Neural crest cell (in vitro differentiated cells): ENCODE results near the gene CISH. TPM values are rescaled to one million over a fixed set of nuclear protein-coding genes. Genes with fewer than 3 reads are reported as not detected.

Experiments
- DNase-seq: peaks from one replicate; pipeline ENCODE4 v3.0.0; 2021; ENCODE audit warnings: low read depth, mixed read lengths, low spot score
- H3K27ac Mint-ChIP-seq: one replicate; pipeline ENCODE4 v1.8.0; 2021; ENCODE audit warnings: mild to moderate bottlenecking, mixed read lengths; ENCODE audit not compliant: unreplicated experiment
- H3K27me3 Mint-ChIP-seq: 2 replicates; pipeline ENCODE4 v1.8.0; 2021; ENCODE audit warnings: low read depth, mild to moderate bottlenecking, mixed read lengths
- H3K36me3 Mint-ChIP-seq: 2 replicates; pipeline ENCODE4 v1.8.0; 2021; ENCODE audit warnings: low read depth, mild to moderate bottlenecking, mixed read lengths
- H3K4me1 Mint-ChIP-seq: 2 replicates; pipeline ENCODE4 v1.8.0; 2021; ENCODE audit warnings: mixed read lengths
- H3K4me3 Mint-ChIP-seq: one replicate; pipeline ENCODE4 v1.8.0; 2021; ENCODE audit warnings: mild to moderate bottlenecking, mixed read lengths
- H3K9me3 Mint-ChIP-seq: 2 replicates; pipeline ENCODE4 v1.8.0; 2021; ENCODE audit warnings: mixed read lengths
- CTCF ChIP-seq: fragments of 200-600 bp; sonication (generic); conservative IDR thresholded peaks from 2 replicates; pipeline ENCODE4 v1.5.0; 2021; ENCODE audit warnings: antibody characterized with exemption, mild to moderate bottlenecking
- total RNA-seq: library from RNA; stranded (reverse); gene quantifications from 2 replicates; pipeline ENCODE4 v1.2.1, GENCODE V29; 2021

CISH gene
- total RNA-seq, 1 donor from 2014 or later: 8.6 TPM

GRCh38 chr3:50623840-50624474 is 12.4 kb upstream of the CISH start:
- no peak overlapping the region for H3K4me3 Mint-ChIP-seq
- no peak for DNase-seq
- no peak for TF ChIP-seq CTCF
- no peaks in the 10 kb centered on the region for H3K9me3 Mint-ChIP-seq
- peaks cover 14% of the 10 kb centered on the region for H3K4me1 Mint-ChIP-seq
- no peaks in the 10 kb centered on the region for H3K36me3 Mint-ChIP-seq
- H3K27ac Mint-ChIP-seq: no peak overlapping the region
- no peaks in the 10 kb centered on the region for H3K27me3 Mint-ChIP-seq

- Mint-ChIP-seq H3K4me3 (no peak overlapping the region), H3K4me1 (peaks cover 13% of the 10 kb centered on the region), H3K27ac (no peak overlapping the region), H3K36me3 (no peaks in the 10 kb centered on the region), H3K27me3 (no peaks in the 10 kb centered on the region), H3K9me3 (no peaks in the 10 kb centered on the region)
- no peak for TF ChIP-seq CTCF
- no peak for DNase-seq
Observed at GRCh38 chr3:50622881-50623280, 11.3 kb upstream of the CISH start.

- peaks cover 15% of the 10 kb centered on the region for H3K4me1 Mint-ChIP-seq
- H3K9me3 Mint-ChIP-seq: no peaks in the 10 kb centered on the region
- no peaks in the 10 kb centered on the region for H3K36me3 Mint-ChIP-seq
- TF ChIP-seq CTCF: no peak
- DNase-seq: no peak
- no peak overlapping the region for H3K27ac Mint-ChIP-seq
- peak overlapping the region; percentile 62 for H3K4me3 Mint-ChIP-seq
- no peaks in the 10 kb centered on the region for H3K27me3 Mint-ChIP-seq
Observed at GRCh38 chr3:50620820-50621219, 9.2 kb upstream of the CISH start.

- peaks cover 15% of the 10 kb centered on the region for H3K4me1 Mint-ChIP-seq
- peak overlapping the region; percentile 62 for H3K4me3 Mint-ChIP-seq
- no peak overlapping the region for H3K27ac Mint-ChIP-seq
- H3K27me3 Mint-ChIP-seq: no peaks in the 10 kb centered on the region
- DNase-seq: no peak
- no peak for TF ChIP-seq CTCF
- no peaks in the 10 kb centered on the region for H3K36me3 Mint-ChIP-seq
- H3K9me3 Mint-ChIP-seq: no peaks in the 10 kb centered on the region
Observed at GRCh38 chr3:50620420-50620819, 8.8 kb upstream of the CISH start.

- DNase-seq: no peak
- H3K27ac Mint-ChIP-seq: no peak overlapping the region
Observed at GRCh38 chr3:50617911-50618481, 6.4 kb upstream of the CISH start.

More at GRCh38 chr3:50617911-50618481, 6.4 kb upstream of the CISH start:
- no peak for TF ChIP-seq CTCF
- Mint-ChIP-seq H3K36me3 (no peaks in the 10 kb centered on the region), H3K4me1 (peaks cover 17% of the 10 kb centered on the region), H3K9me3 (no peaks in the 10 kb centered on the region), H3K27me3 (no peaks in the 10 kb centered on the region), H3K4me3 (peak overlapping the region; percentile 78)
